PC-3 (cell line): ENCODE measurements around the gene TNFRSF18. TPM values are rescaled to one million over a fixed set of nuclear protein-coding genes. Genes with fewer than 3 reads are reported as not detected.
"Not testable (repeated sequence)": the region's sequence is repeated elsewhere in the genome, so short reads cannot be mapped to it uniquely, and the experiment has no call there.

ENCODE experiments used
- ATAC-seq: fragments of 200-7000 bp; cut with Tn5 transposase; 2 replicates; pipeline ENCODE4 v1.9.1; 2020; ENCODE audit warnings: mild to moderate bottlenecking, moderate library complexity
- BruUV-seq: library from RNA; stranded (reverse); fragments of 400-500 nt; replicated peaks from 2 replicates; lab custom pipeline; 2021; lab: Mats Ljungman, UMichigan
- CTCF ChIA-PET: fragments of 300-600 bp; sonication (Branson Sonifier 250); formaldehyde crosslinking; loops from one replicate; lab custom pipeline; 2022; ENCODE audit warnings: antibody characterized with exemption; lab: Charles Lee
- POLR2A ChIA-PET: fragments of 300-600 bp; sonication (Branson Sonifier 250); formaldehyde crosslinking; loops from one replicate; lab custom pipeline; 2022; ENCODE audit warnings: antibody characterized with exemption; ENCODE audit not compliant: unreplicated experiment; lab: Charles Lee
- DNase-seq: peaks from one replicate; pipeline ENCODE4 v3.0.0-alpha.2; 2015
- H2AFZ ChIP-seq: fragments of 300-600 bp; sonication (generic); 2 replicates; pipeline ENCODE4 v1.6.0; 2016; ENCODE audit warnings: antibody characterized with exemption, low read length
- H3F3A ChIP-seq: fragments of 300-600 bp; sonication (generic); one replicate; pipeline ENCODE4 v1.6.0; 2017; ENCODE audit warnings: antibody characterized with exemption, low read length, control low read depth, mild to moderate bottlenecking; ENCODE audit not compliant: unreplicated experiment
- H3K27ac ChIP-seq: fragments of 300-600 bp; sonication (generic); 2 replicates; pipeline ENCODE4 v1.5.1; 2016; ENCODE audit warnings: mild to moderate bottlenecking, low read length
- H3K27me3 ChIP-seq: fragments of 300-600 bp; sonication (generic); 2 replicates; pipeline ENCODE4 v1.6.1; 2016; ENCODE audit warnings: low read length, mixed read lengths
- H3K36me3 ChIP-seq: fragments of 300-600 bp; sonication (generic); 2 replicates; pipeline ENCODE4 v1.6.1; 2016; ENCODE audit warnings: low read depth, mixed run types, low read length, mixed read lengths
- H3K4me1 ChIP-seq: fragments of 300-600 bp; sonication (generic); 2 replicates; pipeline ENCODE4 v1.5.1; 2016; ENCODE audit warnings: low read length; ENCODE audit not compliant: insufficient read depth
- H3K4me2 ChIP-seq: fragments of 300-600 bp; sonication (generic); 2 replicates; pipeline ENCODE4 v1.6.0; 2016; ENCODE audit warnings: low read length
- H3K4me3 ChIP-seq: fragments of 300-600 bp; sonication (generic); 2 replicates; pipeline ENCODE4 v1.5.1; 2016; ENCODE audit warnings: mild to moderate bottlenecking, low read length, mixed read lengths
- H3K79me2 ChIP-seq: fragments of 300-600 bp; sonication (generic); 2 replicates; pipeline ENCODE4 v1.6.1; 2017; ENCODE audit warnings: low read length, mixed read lengths
- H3K9ac ChIP-seq: fragments of 300-600 bp; sonication (generic); 2 replicates; pipeline ENCODE4 v1.6.0; 2016; ENCODE audit warnings: mild to moderate bottlenecking, low read length
- H3K9me2 ChIP-seq: fragments of 300-600 bp; sonication (generic); replicated peaks from 2 replicates; pipeline ENCODE4 v1.6.1; 2016; ENCODE audit warnings: mixed run types, low read length, mixed read lengths
- H3K9me3 ChIP-seq: fragments of 300-600 bp; sonication (generic); 2 replicates; pipeline ENCODE4 v1.6.1; 2016; ENCODE audit warnings: low read length, mixed read lengths
- H4K20me1 ChIP-seq: fragments of 300-600 bp; sonication (generic); 2 replicates; pipeline ENCODE4 v1.6.1; 2016; ENCODE audit warnings: low read length, mixed read lengths
- EZH2 ChIP-seq: fragments of 300-600 bp; sonication (generic); IDR thresholded peaks from one replicate; pipeline ENCODE4 v1.6.1; 2017; ENCODE audit warnings: antibody characterized with exemption, mild to moderate bottlenecking, low read length; ENCODE audit not compliant: unreplicated experiment
- EZH2phosphoT487 ChIP-seq: fragments of 300-600 bp; sonication (generic); IDR thresholded peaks from 2 replicates; pipeline ENCODE4 v1.6.1; 2018; ENCODE audit warnings: mild to moderate bottlenecking, antibody characterized with exemption, low read length, borderline replicate concordance
- intact Hi-C: fragments of 100-400 bp; cut with micrococcal nuclease; formaldehyde crosslinking; loops from 2 replicates; pipeline ENCODE4 v1.9.0; 2023
- total RNA-seq: library from RNA; depleted of rRNA; stranded (reverse); fragments of >200 nt; gene quantifications from 2 replicates; pipeline ENCODE4 v1.2.3, GENCODE V29; 2014
- TF ChIP-seq, protein P1 (sequence below): fragments of 300-600 bp; sonication (generic); conservative IDR thresholded peaks from 2 replicates; pipeline ENCODE4 v1.5.1; 2017; ENCODE audit warnings: antibody characterized with exemption, low read depth, mild to moderate bottlenecking, low read length

The TNFRSF18 gene
- total RNA-seq, 1 experiment from 2014 or later: 87.2 TPM

- ATAC-seq: no peak
These were observed 9.8 kb downstream of the TNFRSF18 start for GRCh38 chr1:1196431-1197187.

DNA sequence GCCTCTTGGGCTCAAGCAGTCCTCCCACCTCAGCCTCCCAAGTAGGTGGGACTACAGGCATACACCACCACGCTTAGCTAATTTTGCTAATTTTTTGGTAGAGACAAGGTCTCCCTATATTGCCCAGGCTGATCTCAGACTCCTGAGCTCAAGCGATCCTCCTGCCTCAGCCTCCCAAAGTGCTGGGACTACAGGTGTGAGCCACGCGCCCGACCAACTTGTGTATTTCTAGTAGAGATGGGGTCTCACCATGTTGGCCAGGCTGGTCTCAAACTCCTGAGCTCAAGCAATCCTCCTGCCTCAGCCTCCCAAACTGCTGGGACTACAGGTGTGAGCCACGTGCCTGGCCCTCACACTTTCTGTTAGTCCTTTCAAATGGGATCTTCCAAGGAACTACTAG is 10.7 kb downstream of the TNFRSF18 start:
- H3K79me2 ChIP-seq, DNase-seq, ATAC-seq, H3K4me3 ChIP-seq, H3K4me2 ChIP-seq, H3K9me3 ChIP-seq, H2AFZ ChIP-seq, intact Hi-C loops, H3K4me1 ChIP-seq, POLR2A ChIA-PET, CTCF ChIA-PET, H3K9ac ChIP-seq, H3F3A ChIP-seq, H3K27ac ChIP-seq, H3K36me3 ChIP-seq, H3K9me2 ChIP-seq, H3K27me3 ChIP-seq, BruUV-seq, H4K20me1 ChIP-seq: not testable (repeated sequence)

More at GRCh38 chr1:1196431-1197187, 9.8 kb downstream of the TNFRSF18 start:
- Histone ChIP-seq H3K9me2 (no peaks in the 10 kb centered on the region), H3F3A (no peaks in the 10 kb centered on the region), H2AFZ (no peak overlapping the region), H3K27me3 (no peaks in the 10 kb centered on the region), H3K9ac (no peak overlapping the region), H3K9me3 (no peaks in the 10 kb centered on the region), H3K36me3 (0 out of 2 replicates have a peak, but pooled peaks cover 5% of the 10 kb centered on the region), H3K27ac (no peak overlapping the region), H3K4me3 (no peak overlapping the region), H3K4me2 (no peak overlapping the region), H4K20me1 (no peaks in the 10 kb centered on the region), H3K4me1 (no peaks in the 10 kb centered on the region), H3K79me2 (no peaks in the 10 kb centered on the region)
- intact Hi-C loops: no loop called here
- POLR2A ChIA-PET: no interaction called here
- TF ChIP-seq EZH2 (no peak), EZH2phosphoT487 (no peak)
- TF ChIP-seq, protein P1, sequence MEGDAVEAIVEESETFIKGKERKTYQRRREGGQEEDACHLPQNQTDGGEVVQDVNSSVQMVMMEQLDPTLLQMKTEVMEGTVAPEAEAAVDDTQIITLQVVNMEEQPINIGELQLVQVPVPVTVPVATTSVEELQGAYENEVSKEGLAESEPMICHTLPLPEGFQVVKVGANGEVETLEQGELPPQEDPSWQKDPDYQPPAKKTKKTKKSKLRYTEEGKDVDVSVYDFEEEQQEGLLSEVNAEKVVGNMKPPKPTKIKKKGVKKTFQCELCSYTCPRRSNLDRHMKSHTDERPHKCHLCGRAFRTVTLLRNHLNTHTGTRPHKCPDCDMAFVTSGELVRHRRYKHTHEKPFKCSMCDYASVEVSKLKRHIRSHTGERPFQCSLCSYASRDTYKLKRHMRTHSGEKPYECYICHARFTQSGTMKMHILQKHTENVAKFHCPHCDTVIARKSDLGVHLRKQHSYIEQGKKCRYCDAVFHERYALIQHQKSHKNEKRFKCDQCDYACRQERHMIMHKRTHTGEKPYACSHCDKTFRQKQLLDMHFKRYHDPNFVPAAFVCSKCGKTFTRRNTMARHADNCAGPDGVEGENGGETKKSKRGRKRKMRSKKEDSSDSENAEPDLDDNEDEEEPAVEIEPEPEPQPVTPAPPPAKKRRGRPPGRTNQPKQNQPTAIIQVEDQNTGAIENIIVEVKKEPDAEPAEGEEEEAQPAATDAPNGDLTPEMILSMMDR: no peak
- DNase-seq: no peak
- BruUV-seq: no TSS peak
- CTCF ChIA-PET: no interaction called here

DNA sequence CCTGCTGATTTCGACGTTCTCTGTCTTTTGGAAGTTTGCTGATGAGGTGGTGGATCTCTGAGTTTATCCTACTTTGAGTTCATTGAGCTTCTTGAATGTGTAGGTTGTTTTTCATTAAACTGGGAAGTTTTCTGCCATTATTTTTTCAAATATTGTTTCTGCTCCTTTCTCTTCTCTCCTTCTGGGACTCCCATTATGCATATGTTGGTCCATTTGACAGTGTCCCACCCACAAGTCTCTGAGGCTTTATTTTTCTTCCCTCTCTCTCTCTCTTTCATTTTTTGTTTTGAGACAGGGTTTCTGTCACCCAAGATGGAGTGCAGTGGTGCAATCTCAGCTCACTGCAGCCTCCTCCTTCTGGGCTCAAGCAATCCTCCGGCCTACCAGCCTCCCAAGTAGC is 11.7 kb downstream of the TNFRSF18 start:
- TF ChIP-seq, protein P1: no peak
- no peak for TF ChIP-seq EZH2phosphoT487
- no peak for TF ChIP-seq EZH2
- POLR2A ChIA-PET: no interaction called here

More for the DNA sequence above, 11.7 kb downstream of the TNFRSF18 start:
- BruUV-seq: no TSS peak
- intact Hi-C loops: no loop called here
- Histone ChIP-seq H3K4me1 (no peaks in the 10 kb centered on the region), H3K9me2 (no peaks in the 10 kb centered on the region), H3K79me2 (no peaks in the 10 kb centered on the region), H3K9ac (no peak overlapping the region), H3K27ac (no peak overlapping the region), H3K9me3 (no peaks in the 10 kb centered on the region), H3K4me3 (no peak overlapping the region), H3K4me2 (no peak overlapping the region), H3K36me3 (0 out of 2 replicates have a peak, but pooled peaks cover 5% of the 10 kb centered on the region), H3K27me3 (no peaks in the 10 kb centered on the region), H2AFZ (no peak overlapping the region), H4K20me1 (no peaks in the 10 kb centered on the region), H3F3A (no peaks in the 10 kb centered on the region)
- DNase-seq: no peak
- CTCF ChIA-PET: no interaction called here
- ATAC-seq: no peak
